HepG2 (cell line): ENCODE measurements around the gene MYH9. TPM values are rescaled to one million over a fixed set of nuclear protein-coding genes. Genes with fewer than 3 reads are reported as not detected.
A peak's percentile ranks its signal among the peaks of the same experiment; 100 is the strongest.

Experiments
- ATAC-seq: fragments of 200-7000 bp; cut with Tn5 transposase; 3 replicates; pipeline ENCODE4 v1.9.1; 2020; ENCODE audit warnings: mild to moderate bottlenecking, moderate library complexity
- BruUV-seq: library from RNA; stranded (reverse); fragments of 400-500 nt; replicated peaks from 2 replicates; lab custom pipeline; 2021; lab: Mats Ljungman, UMichigan
- CTCF ChIA-PET: fragments of 300-600 bp; formaldehyde crosslinking; extraction: SDS; loops from one replicate; lab custom pipeline; 2021; ENCODE audit warnings: low total read pairs, inconsistent platforms, low intra/inter-chr PET ratio; lab: Yijun Ruan, JAX
- POLR2A ChIA-PET: fragments of 350-600 bp; sonication (Branson Sonifier 250); formaldehyde crosslinking; loops from one replicate; lab custom pipeline; 2020; ENCODE audit warnings: antibody characterized with exemption, inconsistent platforms; lab: Yijun Ruan, JAX
- DNase-seq: peaks from one replicate; pipeline ENCODE4 v3.0.0-alpha.2; 2015; ENCODE audit warnings: low spot score
- FAIRE-seq: peaks from 3 replicates; lab custom pipeline; 2011; peaks lifted over from hg19 to GRCh38; lab: Jason Lieb, UNC
- H2AFZ ChIP-seq: one replicate; pipeline ENCODE4 v1.6.1; 2011; ENCODE audit warnings: low read length, inconsistent platforms
- H3K27ac ChIP-seq: fragments of 300-600 bp; 3 replicates; pipeline ENCODE4 v1.8.0; 2011; ENCODE audit warnings: mixed run types, mild to moderate bottlenecking, mixed read lengths, low read length, inconsistent platforms; ENCODE audit not compliant: insufficient read depth; ENCODE audit errors: extremely low read length
- H3K27me3 ChIP-seq, 2 experiments: fragments of 200-600 bp in 1 of 2; 2 replicates in 1 of 2; 3 replicates in 1 of 2; pipeline versions ENCODE4 v1.6.0 to v1.8.0; 2011; ENCODE audit warnings: low read length in 2 of 2, mild to moderate bottlenecking in 2 of 2, moderate library complexity in 2 of 2, inconsistent platforms in 1 of 2; ENCODE audit not compliant: insufficient read depth in 2 of 2, control insufficient read depth in 1 of 2
- H3K36me3 ChIP-seq, 2 experiments: fragments of 200-600 bp in 1 of 2; replicated peaks in 1 of 2; 2 replicates in 1 of 2; 3 replicates in 1 of 2; pipeline versions ENCODE4 v1.5.1 to v1.8.0; 2011; ENCODE audit warnings: low read length in 2 of 2, inconsistent platforms in 1 of 2; ENCODE audit not compliant: insufficient read depth in 2 of 2, control insufficient read depth in 1 of 2
- H3K4me1 ChIP-seq: 2 replicates; pipeline ENCODE4 v1.5.1; 2012; ENCODE audit warnings: low read length, inconsistent platforms; ENCODE audit not compliant: insufficient read depth
- H3K4me2 ChIP-seq: 2 replicates; pipeline ENCODE4 v1.6.0; 2011; ENCODE audit warnings: low read depth, low read length, inconsistent platforms
- H3K4me3 ChIP-seq, 3 experiments: fragments of 200-600 bp in 1 of 3; sonication (generic), shearing (Covaris generic) in 1 of 3; replicated peaks in 1 of 3; 2 replicates each; pipeline ENCODE4 v1.5.1; 2011 to 2016; ENCODE audit warnings: low read length in 3 of 3, inconsistent platforms in 2 of 3, low read depth in 2 of 3, mild to moderate bottlenecking in 2 of 3, control low read depth in 1 of 3, mixed read lengths in 1 of 3; ENCODE audit not compliant: insufficient read depth in 1 of 3
- H3K79me2 ChIP-seq: one replicate; pipeline ENCODE4 v1.6.1; 2011; ENCODE audit warnings: low read length, inconsistent platforms; ENCODE audit not compliant: insufficient read depth
- H3K9ac ChIP-seq: 2 replicates; pipeline ENCODE4 v1.6.0; 2011; ENCODE audit warnings: mild to moderate bottlenecking, low read depth, low read length, inconsistent platforms; ENCODE audit not compliant: insufficient read depth
- H3K9me3 ChIP-seq: 2 replicates; pipeline ENCODE4 v1.5.1; 2012; ENCODE audit warnings: mild to moderate bottlenecking, low read length
- H4K20me1 ChIP-seq: 2 replicates; pipeline ENCODE4 v1.6.0; 2011; ENCODE audit warnings: inconsistent platforms, mild to moderate bottlenecking, low read length, moderate library complexity; ENCODE audit not compliant: insufficient read depth
- AGO2 ChIP-seq: fragments of 200-400 bp; formaldehyde crosslinking; optimal IDR thresholded peaks from 2 replicates; pipeline ENCODE3; 2017; ENCODE audit warnings: mild to moderate bottlenecking, low read depth, low read length, moderate library complexity
- MTF1 ChIP-seq: sonication (generic); formaldehyde crosslinking; IDR thresholded peaks from 2 replicates; pipeline ENCODE4 v1.5.0; 2020; ENCODE audit warnings: missing genetic modification reagents
- RBM22 ChIP-seq: fragments of 200-400 bp; formaldehyde crosslinking; optimal IDR thresholded peaks from 2 replicates; pipeline ENCODE3; 2017; ENCODE audit warnings: mild to moderate bottlenecking, low read length, moderate library complexity
- ZNF282 ChIP-seq: fragments of 450-650 bp; IDR thresholded peaks from 2 replicates; pipeline ENCODE4 v1.6.1; 2018; ENCODE audit not compliant: partially characterized antibody
- WGBS: methylation state at CpG from one replicate; pipeline ENCODE4 v1.1.6; 2017; ENCODE audit warnings: low lambda C conversion rate; 5-methylcytosine and 5-hydroxymethylcytosine counted together
- in situ Hi-C: cut with HindIII; loops from 2 replicates; pipeline ENCODE4 v1.10.0; 2017; ENCODE audit warnings: low pct_unique_long_range_greater_than_20kb; ENCODE audit not compliant: extremely low pct_ligation_motif_present
- intact Hi-C: fragments of 100-400 bp; cut with micrococcal nuclease; formaldehyde crosslinking; loops from one replicate; pipeline ENCODE4 v1.10.0; 2022; ENCODE audit not compliant: unreplicated experiment
- polyA plus RNA-seq, 8 experiments: library from polyadenylated mRNA; depleted of rRNA in 3 of 8; stranded (reverse) in 7 of 8; unstranded in 1 of 8; fragments of >200 nt; fragmentation: Illumina TruSeq in 4 of 8; extraction: Trizol in 4 of 8; gene quantifications; 2 replicates each; pipeline versions ENCODE4 v1.2.1 to v1.2.3, GENCODE V29; 2011 to 2016; ENCODE audit warnings: low read depth in 4 of 8, missing spikeins in 1 of 8, mixed read lengths in 1 of 8; ENCODE audit not compliant: insufficient read depth in 1 of 8
- total RNA-seq, 5 experiments: library from RNA; depleted of rRNA; stranded (reverse); fragments of >200 nt; fragmentation: Illumina TruSeq; extraction: Trizol; gene quantifications; 2 replicates each; pipeline ENCODE4 v1.2.3, GENCODE V29; 2016; ENCODE audit warnings: low read depth in 1 of 5

The MYH9 gene
- total and polyA plus RNA-seq, 2 of the 13 experiments (the other 11 are each of a cell fraction or from before 2014, with no cell fraction given): 50.7 to 98.5 TPM

- Histone ChIP-seq H4K20me1 (no peaks in the 10 kb centered on the region), H3K9ac (no peak overlapping the region), H3K36me3 (peaks cover 48 to 89% of the 10 kb centered on the region in 2 experiments), H3K27me3 (no peaks in the 10 kb centered on the region), H3K4me2 (no peak overlapping the region), H3K4me1 (no peaks in the 10 kb centered on the region), H3K79me2 (no peaks in the 10 kb centered on the region), H3K27ac (no peak overlapping the region), H3K9me3 (no peaks in the 10 kb centered on the region), H2AFZ (no peak overlapping the region), H3K4me3 (no peak overlapping the region)
- BruUV-seq: no TSS peak
- intact Hi-C loops: no loop called here
- no peak for TF ChIP-seq MTF1 (CRISPR knock-in tag)
- TF ChIP-seq RBM22: peak; percentile 14
- WGBS: 91% methylated on average over 20 of the region's 20 CpGs
- no peak for DNase-seq
- in situ Hi-C loops: no loop called here
- FAIRE-seq: no peak
- no peak for ATAC-seq
- POLR2A ChIA-PET: no interaction called here
- CTCF ChIA-PET: no interaction called here
These were observed 70.0 kb downstream of the MYH9 start for GRCh38 chr22:36317658-36318271.

GRCh38 chr22:36316419-36316818 lies 71.3 kb downstream of the MYH9 start:
- ChIA-PET CTCF (no interaction called here), POLR2A (no interaction called here)
- Histone ChIP-seq H3K27me3 (no peaks in the 10 kb centered on the region), H2AFZ (no peak overlapping the region), H3K4me2 (no peak overlapping the region), H3K9me3 (no peaks in the 10 kb centered on the region), H3K4me1 (no peaks in the 10 kb centered on the region), H3K36me3 (peaks cover 48 to 89% of the 10 kb centered on the region in 2 experiments), H3K79me2 (no peaks in the 10 kb centered on the region), H3K27ac (no peak overlapping the region), H3K9ac (no peak overlapping the region), H3K4me3 (no peak overlapping the region), H4K20me1 (no peaks in the 10 kb centered on the region)
- no peak for DNase-seq
- ATAC-seq: no peak
- intact Hi-C loops: no loop called here
- in situ Hi-C loops: no loop called here
- TF ChIP-seq AGO2 (peak; percentile 38), ZNF282 (no peak)
- WGBS: 96% methylated on average over 7 of the region's 14 CpGs
- no TSS peak for BruUV-seq
- no peak for FAIRE-seq
